Body of pancreas (tissue), 4 donors: Measurements from ENCODE around the gene FAM216A. TPM values are rescaled to one million over a fixed set of nuclear protein-coding genes. Genes with fewer than 3 reads are reported as not detected.
"Not testable (repeated sequence)": the region's sequence is repeated elsewhere in the genome, so short reads cannot be mapped to it uniquely, and the experiment has no call there.

ENCODE experiments used
- ATAC-seq: fragments of 150-250 bp; one replicate; pipeline ENCODE4 v1.9.1; 2016
- DNase-seq, 4 donors: peaks; one replicate each; pipeline ENCODE4 v3.0.0-alpha.2; 2019
- H3K27ac ChIP-seq, 4 donors: fragments of 200-600 bp; sonication (generic); 1 replicate in 3 of 4; 2 replicates in 1 of 4; pipeline versions ENCODE4 v1.5.1 to v1.6.1; 2016 to 2019; ENCODE audit warnings: mild to moderate bottlenecking in 1 of 4, mixed read lengths in 1 of 4, moderate library complexity in 1 of 4
- H3K27me3 ChIP-seq, 2 donors: fragments of 200-600 bp; sonication (generic); one replicate each; pipeline ENCODE4 v1.6.0; 2016; ENCODE audit warnings: mild to moderate bottlenecking in 1 of 2
- H3K36me3 ChIP-seq, 2 donors: fragments of 200-600 bp; sonication (generic); replicated peaks in 1 of 2; 2 replicates each; pipeline ENCODE4 v1.5.1; 2016; ENCODE audit warnings: low read depth in 2 of 2; ENCODE audit not compliant: insufficient read depth in 1 of 2
- H3K4me1 ChIP-seq: fragments of 200-600 bp; sonication (generic); one replicate; pipeline ENCODE4 v1.6.0; 2016
- H3K4me3 ChIP-seq, 2 donors: fragments of 200-600 bp; sonication (generic); 1 replicate in 1 of 2; 2 replicates in 1 of 2; pipeline ENCODE4 v1.5.1; 2016 to 2019
- H3K9me3 ChIP-seq, 3 donors: fragments of 200-600 bp; sonication (generic); 1 replicate in 2 of 3; 2 replicates in 1 of 3; pipeline ENCODE4 v1.5.1; 2016
- CTCF ChIP-seq, 7 experiments: fragments of 450-650 bp in 4 of 7; fragments of 200-600 bp in 3 of 7; sonication (generic) in 3 of 7; IDR thresholded peaks; one replicate each; pipeline ENCODE4 v1.5.1; 2016 to 2019; ENCODE audit warnings: antibody characterized with exemption in 7 of 7
- POLR2A ChIP-seq, 3 donors: fragments of 450-650 bp; IDR thresholded peaks; one replicate each; pipeline ENCODE4 v1.6.1; 2016; ENCODE audit warnings: antibody characterized with exemption in 3 of 3, mild to moderate bottlenecking in 2 of 3
- WGBS, 2 donors: methylation state at CpG; one replicate each; pipeline ENCODE4 v1.1.5; 2017; 5-methylcytosine and 5-hydroxymethylcytosine counted together
- intact Hi-C: fragments of 100-400 bp; cut with DNase I; formaldehyde crosslinking; loops from one replicate; pipeline ENCODE4 v1.15.1; 2023
- total RNA-seq, 2 donors: library from RNA; depleted of rRNA; stranded (reverse); fragments of >200 nt; gene quantifications; one replicate each; pipeline ENCODE4 v1.1.0, GENCODE V29; 2016

Gene FAM216A
- total RNA-seq, 2 donors from 2014 or later = 0.99 to 2.6 TPM

- Histone ChIP-seq H3K27ac (no peak overlapping the region), H3K9me3 (no peaks in the 10 kb centered on the region), H3K27me3 (no peaks in the 10 kb centered on the region), H3K36me3 (no peaks in the 10 kb centered on the region), H3K4me1 (peaks cover 13% of the 10 kb centered on the region), H3K4me3 (no peak overlapping the region)
- ATAC-seq (no peak), DNase-seq (no peak)
- TF ChIP-seq CTCF (IDR thresholded peaks at IDR 0.05) (no peak), POLR2A (IDR thresholded peaks at IDR 0.05) (no peak)
- intact Hi-C loops = no loop called here
- WGBS, 2 donors = 65 to 70% methylated on average over 3 of the region's 3 CpGs
Observed at GRCh38 chr12:110505332-110505731, 36.7 kb downstream of the FAM216A start.

GRCh38 chr12:110508071-110508586 is 39.5 kb downstream of the FAM216A start:
- no peak for ATAC-seq
- 76 to 81% methylated on average over 4 of the region's 4 CpGs for WGBS, 2 donors
- intact Hi-C loops = no loop called here

GRCh38 chr12:110513842-110514241 is 45.2 kb downstream of the FAM216A start:
- Histone ChIP-seq H3K27me3 (no peaks in the 10 kb centered on the region), H3K4me3 (no peak overlapping the region), H3K4me1 (peaks cover 6% of the 10 kb centered on the region), H3K27ac (no peak overlapping the region), H3K9me3 (no peaks in the 10 kb centered on the region), H3K36me3 (no peaks in the 10 kb centered on the region)
- WGBS, 2 donors = 56 to 65% methylated on average over 6 of the region's 6 CpGs
- DNase-seq (no peak), ATAC-seq (no peak)
- intact Hi-C loops = no loop called here
- TF ChIP-seq CTCF (IDR thresholded peaks at IDR 0.05) (no peak), POLR2A (IDR thresholded peaks at IDR 0.05) (no peak)

More at GRCh38 chr12:110508071-110508586, 39.5 kb downstream of the FAM216A start:
- no peak for TF ChIP-seq POLR2A (IDR thresholded peaks at IDR 0.05)
- TF ChIP-seq CTCF (IDR thresholded peaks at IDR 0.05) = no peak
- Histone ChIP-seq H3K36me3 (no peaks in the 10 kb centered on the region), H3K9me3 (no peaks in the 10 kb centered on the region), H3K27ac (no peak overlapping the region), H3K4me3 (no peak overlapping the region), H3K27me3 (no peaks in the 10 kb centered on the region), H3K4me1 (peaks cover 6% of the 10 kb centered on the region)
- no peak for DNase-seq

- TF ChIP-seq POLR2A (IDR thresholded peaks at IDR 0.05) = no peak
- TF ChIP-seq CTCF (IDR thresholded peaks at IDR 0.05) = no peak
- H3K27ac ChIP-seq = no peak overlapping the region
- no peak for DNase-seq
- H3K27me3 ChIP-seq = no peaks in the 10 kb centered on the region
- intact Hi-C loops = no loop called here
- no peaks in the 10 kb centered on the region for H3K9me3 ChIP-seq
- no peak for ATAC-seq
- WGBS, 2 donors = 30 to 31% methylated on average over 1 of the region's 1 CpG
- H3K36me3 ChIP-seq = no peaks in the 10 kb centered on the region
- no peak overlapping the region for H3K4me3 ChIP-seq
- H3K4me1 ChIP-seq = peaks cover 6% of the 10 kb centered on the region
Observed at GRCh38 chr12:110514363-110514762, 45.7 kb downstream of the FAM216A start.

GRCh38 chr12:110516995-110517394 is 48.4 kb downstream of the FAM216A start:
- Histone ChIP-seq H3K4me3 (no peak overlapping the region), H3K36me3 (no peaks in the 10 kb centered on the region), H3K4me1 (peaks cover 6% of the 10 kb centered on the region), H3K27me3 (no peaks in the 10 kb centered on the region), H3K27ac (no peak overlapping the region), H3K9me3 (no peaks in the 10 kb centered on the region)
- TF ChIP-seq POLR2A (IDR thresholded peaks at IDR 0.05) (no peak), CTCF (IDR thresholded peaks at IDR 0.05) (no peak)
- 56 to 68% methylated on average over 3 of the region's 3 CpGs for WGBS, 2 donors
- intact Hi-C loops = no loop called here
- DNase-seq (no peak), ATAC-seq (no peak)

- H3K4me1 ChIP-seq, H3K27me3 ChIP-seq, intact Hi-C loops, H3K36me3 ChIP-seq, H3K4me3 ChIP-seq, H3K27ac ChIP-seq, H3K9me3 ChIP-seq, DNase-seq, ATAC-seq: not testable (repeated sequence)
- WGBS, 2 donors = 84 to 89% methylated on average over 8 of the region's 8 CpGs
Observed at GRCh38 chr12:110518014-110518413, 49.4 kb downstream of the FAM216A start.

- WGBS, 2 donors = 85 to 88% methylated on average over 11 of the region's 11 CpGs
- DNase-seq, H3K27ac ChIP-seq, H3K27me3 ChIP-seq, H3K4me3 ChIP-seq, H3K4me1 ChIP-seq, ATAC-seq, H3K9me3 ChIP-seq, H3K36me3 ChIP-seq: not testable (repeated sequence)
- intact Hi-C loops = loop anchor here (5.0 kb wide), 1 partner anchor 76 kb away; no protein-coding TSS in a partner anchor
Observed at GRCh38 chr12:110520876-110521712, 52.4 kb downstream of the FAM216A start.
